ENCODE results near the gene IL11RA.

IL11RA gene

DNA sequence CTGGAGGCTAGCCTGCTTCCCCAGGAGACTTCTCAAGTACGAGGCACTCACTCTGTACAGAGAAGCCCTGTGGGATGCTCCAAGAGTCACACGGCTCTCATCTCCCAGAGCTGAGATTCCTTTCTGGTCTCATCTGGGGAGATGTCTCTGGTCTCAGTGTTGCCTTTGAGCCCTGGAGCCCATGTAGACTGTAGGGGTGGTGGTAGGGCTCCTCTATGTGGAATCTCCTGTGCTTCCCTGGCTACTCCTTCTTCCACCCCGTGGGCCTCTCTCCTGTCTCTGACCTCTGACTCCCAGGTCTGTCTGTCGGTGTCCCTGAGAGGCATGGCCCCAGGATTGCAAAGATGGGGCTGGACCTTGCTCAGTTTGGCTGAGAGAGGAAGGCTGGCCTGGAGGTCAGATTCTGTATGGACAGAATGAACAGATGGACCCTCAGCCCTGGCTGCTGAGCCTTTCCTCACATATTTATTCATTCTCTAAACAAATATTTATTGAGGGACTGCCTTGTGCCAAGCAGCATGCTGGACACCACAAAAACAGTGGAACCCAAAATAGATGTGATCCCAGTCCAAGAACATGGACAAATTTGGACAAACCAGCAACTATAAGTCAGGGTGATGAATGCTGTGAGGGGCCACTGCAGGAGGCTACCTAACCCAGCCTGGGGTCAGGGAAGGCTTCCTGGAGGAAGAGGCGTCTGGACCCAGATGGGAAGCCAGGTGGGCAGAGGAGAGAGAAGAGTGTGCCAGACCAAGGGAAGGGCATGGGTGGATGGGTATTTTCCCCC lies 36.5 kb downstream of the IL11RA start:
- DNase-seq = no peak

DNA sequence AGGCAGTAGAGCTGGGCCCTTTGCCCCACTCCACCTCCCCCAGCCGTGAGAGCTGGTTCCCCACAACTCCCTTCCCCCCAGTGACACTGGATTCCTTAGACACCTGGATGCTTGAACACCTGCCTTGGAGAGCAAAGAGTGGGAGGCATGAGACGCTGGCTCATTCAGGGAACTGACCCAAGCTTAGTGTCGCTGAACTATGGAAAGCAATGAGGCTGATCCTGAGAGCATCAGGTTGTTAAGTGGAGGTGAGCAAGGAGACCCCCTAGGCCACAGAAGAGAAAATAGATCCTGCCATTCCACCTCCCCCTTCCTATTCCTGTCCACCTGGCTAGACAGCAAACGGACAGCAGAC lies 37.1 kb downstream of the IL11RA start:
- no peak for DNase-seq

- DNase-seq = no peak
These were observed 37.5 kb downstream of the IL11RA start for GRCh38 chr9:34689512-34689911.

GRCh38 chr9:34690983-34691935 lies 39.3 kb downstream of the IL11RA start, which contains the start of gene CCL19:
Gene CCL19, minus strand, starts transcription at chr9:34691276. Its CDS starts 137 bp downstream, at chr9:34691139.
- no peak for DNase-seq

DNA sequence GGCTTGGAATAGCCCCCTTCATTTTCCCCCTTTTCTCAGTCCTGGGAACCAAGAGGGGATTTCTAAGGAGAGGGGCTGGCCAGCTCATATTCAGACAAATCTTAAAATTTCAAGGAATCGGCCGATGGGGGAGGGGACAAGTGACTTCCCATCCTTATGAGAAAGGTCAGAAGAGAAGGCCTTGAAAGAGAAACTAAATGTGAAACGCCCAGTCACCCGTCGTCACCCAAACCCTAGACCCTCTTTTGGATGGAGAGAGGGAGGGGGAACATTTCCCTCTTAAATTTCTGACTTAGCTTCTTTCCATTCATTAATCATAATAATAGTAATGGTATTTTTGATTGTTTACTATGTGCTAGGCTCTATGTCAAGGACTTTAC lies 39.9 kb downstream of the IL11RA start:
- no peak for DNase-seq

GRCh38 chr9:34693560-34693959 lies 41.6 kb downstream of the IL11RA start:
- DNase-seq = no peak

DNA sequence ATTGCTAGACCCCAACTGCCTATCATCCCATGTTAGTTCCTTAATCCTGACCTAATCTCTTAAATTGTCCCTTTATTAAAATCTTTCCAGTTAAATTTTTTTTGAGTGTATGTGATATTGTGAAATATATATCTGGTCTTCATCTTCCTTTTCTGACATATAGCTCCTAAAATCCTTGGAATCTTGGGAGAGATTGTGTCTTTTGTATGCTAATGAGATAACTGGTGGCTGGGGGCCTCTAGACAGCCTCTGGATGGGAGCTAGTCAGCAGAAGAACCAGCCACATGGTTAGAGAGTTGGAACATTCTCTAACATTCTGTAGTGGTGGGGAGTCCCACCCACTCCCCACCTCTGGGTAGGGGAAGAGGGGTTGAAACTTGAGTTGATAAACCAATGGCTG lies 42.8 kb downstream of the IL11RA start:
- no peak for DNase-seq

DNA sequence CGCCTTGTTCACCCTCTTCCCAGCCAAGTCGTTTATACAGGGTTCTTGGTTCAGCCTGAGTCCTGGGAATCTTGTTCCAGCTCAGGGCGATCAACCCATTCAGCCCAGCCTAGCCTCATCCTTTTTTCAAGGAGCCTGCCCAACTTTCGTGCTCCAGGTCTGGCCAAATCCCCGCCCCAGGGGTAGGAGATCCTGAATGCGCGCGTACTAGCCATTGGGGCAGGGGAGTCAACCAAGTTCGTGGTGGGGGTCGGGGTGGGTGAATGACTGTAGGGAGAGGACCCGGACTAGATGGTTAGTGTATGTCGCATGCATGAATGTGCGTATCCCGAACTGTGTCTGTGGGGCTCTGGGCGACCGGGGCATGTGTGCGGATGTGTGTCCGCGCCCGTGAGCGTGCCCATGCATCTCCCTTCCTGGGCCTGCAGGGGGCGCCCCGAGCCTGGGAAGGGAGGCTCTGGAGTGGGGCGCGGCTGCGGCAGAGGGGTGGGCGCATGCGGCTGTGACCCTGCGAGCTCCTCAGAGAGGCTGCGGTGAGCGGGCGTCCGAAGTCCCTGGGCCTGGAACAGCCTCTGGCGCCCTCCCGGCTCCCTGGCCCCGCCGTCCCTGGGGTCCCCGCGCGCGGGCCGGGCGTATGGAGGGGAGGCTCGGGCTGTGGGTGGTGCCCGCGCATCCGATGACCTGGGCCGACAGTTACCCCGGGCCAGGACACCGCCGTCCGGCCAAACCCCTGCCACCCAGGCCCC lies 49.2 kb downstream of the IL11RA start:
- no peak for DNase-seq

GRCh38 chr9:34701769-34702736 lies 50.1 kb downstream of the IL11RA start:
- peak; percentile 34 for DNase-seq

GRCh38 chr9:34707130-34707529 lies 55.1 kb downstream of the IL11RA start:
- no peak for DNase-seq

DNA sequence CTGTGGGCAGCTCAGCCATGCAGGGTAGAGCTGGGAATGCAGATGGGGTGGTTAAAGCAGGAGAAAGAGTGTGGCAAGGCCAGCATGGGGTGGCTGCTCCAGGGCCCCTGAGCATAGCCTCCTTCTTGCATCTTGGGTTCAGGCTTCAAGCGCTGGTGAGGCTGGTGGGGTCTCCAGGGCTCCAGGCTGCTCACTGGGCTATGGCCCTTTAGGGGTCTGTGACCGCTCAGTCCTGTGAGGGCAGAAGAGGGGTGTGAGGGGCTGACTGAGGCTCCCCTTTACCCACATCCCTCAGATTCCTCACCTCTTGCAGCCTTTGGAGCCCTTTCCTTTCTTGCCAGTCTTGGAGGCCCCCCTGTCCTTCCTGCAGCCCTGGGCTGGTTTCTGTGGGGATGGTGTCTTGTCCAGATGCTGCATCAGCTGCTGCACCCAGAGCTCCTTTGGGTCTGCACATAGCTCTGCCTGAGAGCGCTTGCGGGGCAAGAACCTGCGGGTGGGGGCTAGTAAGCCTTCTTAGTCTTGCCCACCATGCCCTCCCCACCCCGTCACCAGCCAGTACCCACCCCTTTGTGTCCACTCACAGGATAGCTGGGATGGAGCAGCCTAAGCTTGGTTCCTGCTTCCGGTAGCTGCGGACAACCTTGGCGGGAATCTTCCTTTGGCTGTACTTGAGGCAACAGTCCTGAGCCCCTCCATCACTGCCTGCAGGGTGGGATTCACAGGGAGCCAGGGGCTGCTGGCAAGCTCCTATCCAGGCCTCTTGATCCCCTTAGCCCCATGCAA lies 57.4 kb downstream of the IL11RA start:
- DNase-seq = no peak

DNA sequence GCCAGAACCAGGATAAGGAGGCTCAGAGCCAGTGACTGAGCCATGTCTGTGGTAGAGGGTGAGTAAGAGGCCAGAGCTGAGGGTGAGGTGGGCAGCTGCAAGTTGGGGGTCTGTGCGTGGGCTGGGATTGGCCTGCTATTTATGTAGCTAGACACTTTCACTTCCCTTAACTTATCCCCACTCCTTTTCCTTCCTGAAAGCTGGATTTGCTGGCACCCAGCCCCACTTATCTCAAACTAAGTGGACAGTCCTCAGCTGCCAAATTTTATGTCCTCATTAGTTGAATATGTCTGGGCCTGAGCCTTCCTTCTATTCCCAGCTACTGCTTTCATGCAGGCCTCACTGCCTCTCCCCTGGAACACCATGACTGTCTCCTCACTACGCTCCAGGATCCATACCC lies 58.0 kb downstream of the IL11RA start, which contains the start of gene CCL21:
CCL21 (minus strand) TSS at position 114 of the 400 bp plus-strand sequence; CDS start at position 44, 70 bp downstream.
- no peak for DNase-seq

Measured in KG1 (cell line).